Fibroblast of lung (primary cell): ENCODE measurements around the gene EEF2K. TPM values are rescaled to one million over a fixed set of nuclear protein-coding genes. Genes with fewer than 3 reads are reported as not detected.
"Not testable (repeated sequence)": the region's sequence is repeated elsewhere in the genome, so short reads cannot be mapped to it uniquely, and the experiment has no call there.

Source experiments
- DNase-seq, 2 donors: peaks; one replicate each; pipeline versions ENCODE4 v3.0.0 to v3.0.0-alpha.2; 2010; ENCODE audit warnings: low read depth in 2 of 2
- H2AFZ ChIP-seq: 2 replicates; pipeline ENCODE4 v1.5.1; 2012; ENCODE audit warnings: low read length, control low read depth, inconsistent platforms
- H3K27ac ChIP-seq: 2 replicates; pipeline ENCODE4 v1.5.1; 2011; ENCODE audit warnings: low read length, control low read depth; ENCODE audit not compliant: insufficient read depth
- H3K27me3 ChIP-seq: 2 replicates; pipeline ENCODE4 v1.5.1; 2011; ENCODE audit warnings: mild to moderate bottlenecking, low read length; ENCODE audit not compliant: control insufficient read depth, insufficient read depth
- H3K36me3 ChIP-seq: 2 replicates; pipeline ENCODE4 v1.5.1; 2011; ENCODE audit warnings: low read length; ENCODE audit not compliant: control insufficient read depth, insufficient read depth
- H3K4me1 ChIP-seq: 2 replicates; pipeline ENCODE4 v1.5.1; 2011; ENCODE audit warnings: low read length; ENCODE audit not compliant: control insufficient read depth, insufficient read depth; ENCODE audit errors: extremely low read depth
- H3K4me2 ChIP-seq: 2 replicates; pipeline ENCODE4 v1.5.1; 2011; ENCODE audit warnings: low read length, control low read depth; ENCODE audit not compliant: insufficient read depth; ENCODE audit errors: extremely low read depth
- H3K4me3 ChIP-seq, 4 experiments: fragments of 200-600 bp in 1 of 4; sonication (generic) in 1 of 4; replicated peaks in 1 of 4; 2 replicates each; pipeline ENCODE4 v1.5.1; 2011 to 2016; ENCODE audit warnings: low read length in 4 of 4, low read depth in 3 of 4, mild to moderate bottlenecking in 3 of 4, control low read depth in 2 of 4, inconsistent platforms in 1 of 4, mixed read lengths in 1 of 4; ENCODE audit not compliant: insufficient read depth in 1 of 4; ENCODE audit errors: control extremely low read depth in 1 of 4
- H3K79me2 ChIP-seq: 2 replicates; pipeline ENCODE4 v1.5.1; 2012; ENCODE audit warnings: mild to moderate bottlenecking, low read length, inconsistent platforms; ENCODE audit not compliant: control insufficient read depth, insufficient read depth
- H3K9ac ChIP-seq: 2 replicates; pipeline ENCODE4 v1.5.1; 2011; ENCODE audit warnings: mild to moderate bottlenecking, low read length, control low read depth; ENCODE audit not compliant: insufficient read depth
- H3K9me3 ChIP-seq: 2 replicates; pipeline ENCODE4 v1.5.1; 2012; ENCODE audit warnings: low read depth, low read length; ENCODE audit not compliant: control insufficient read depth, insufficient read depth
- H4K20me1 ChIP-seq: 2 replicates; pipeline ENCODE4 v1.5.1; 2011; ENCODE audit warnings: low read length; ENCODE audit not compliant: control insufficient read depth, insufficient read depth; ENCODE audit errors: extremely low read depth
- EZH2 ChIP-seq: IDR thresholded peaks from 2 replicates; pipeline ENCODE4 v1.5.1; 2012; ENCODE audit warnings: low read length, control low read depth, mild to moderate bottlenecking; ENCODE audit errors: missing control alignments
- polyA plus RNA-seq, 2 donors: library from polyadenylated mRNA; depleted of rRNA in 1 of 2; stranded (reverse) in 1 of 2; unstranded in 1 of 2; fragments of >200 nt; gene quantifications; 2 replicates each; pipeline ENCODE4 v1.2.1, GENCODE V29; 2011 to 2012; ENCODE audit warnings: missing spikeins in 1 of 2
- total RNA-seq: library from RNA; depleted of rRNA; stranded (reverse); fragments of >200 nt; gene quantifications from 2 replicates; pipeline ENCODE4 v1.2.1, GENCODE V29; 2014
- TF ChIP-seq, protein P1 (sequence below), 2 donors: IDR thresholded peaks in 1 of 2; conservative IDR thresholded peaks in 1 of 2; 1 replicate in 1 of 2; 2 replicates in 1 of 2; pipeline ENCODE4 v1.5.1; 2011 to 2012; ENCODE audit warnings: low read length in 2 of 2, control low read depth in 1 of 2, inconsistent platforms in 1 of 2, low read depth in 1 of 2, mild to moderate bottlenecking in 1 of 2

Gene EEF2K
- total and polyA plus RNA-seq, 2 donors (not counting 1 experiment from before 2014, with no cell fraction given), result 8.9 to 22.6 TPM

DNA sequence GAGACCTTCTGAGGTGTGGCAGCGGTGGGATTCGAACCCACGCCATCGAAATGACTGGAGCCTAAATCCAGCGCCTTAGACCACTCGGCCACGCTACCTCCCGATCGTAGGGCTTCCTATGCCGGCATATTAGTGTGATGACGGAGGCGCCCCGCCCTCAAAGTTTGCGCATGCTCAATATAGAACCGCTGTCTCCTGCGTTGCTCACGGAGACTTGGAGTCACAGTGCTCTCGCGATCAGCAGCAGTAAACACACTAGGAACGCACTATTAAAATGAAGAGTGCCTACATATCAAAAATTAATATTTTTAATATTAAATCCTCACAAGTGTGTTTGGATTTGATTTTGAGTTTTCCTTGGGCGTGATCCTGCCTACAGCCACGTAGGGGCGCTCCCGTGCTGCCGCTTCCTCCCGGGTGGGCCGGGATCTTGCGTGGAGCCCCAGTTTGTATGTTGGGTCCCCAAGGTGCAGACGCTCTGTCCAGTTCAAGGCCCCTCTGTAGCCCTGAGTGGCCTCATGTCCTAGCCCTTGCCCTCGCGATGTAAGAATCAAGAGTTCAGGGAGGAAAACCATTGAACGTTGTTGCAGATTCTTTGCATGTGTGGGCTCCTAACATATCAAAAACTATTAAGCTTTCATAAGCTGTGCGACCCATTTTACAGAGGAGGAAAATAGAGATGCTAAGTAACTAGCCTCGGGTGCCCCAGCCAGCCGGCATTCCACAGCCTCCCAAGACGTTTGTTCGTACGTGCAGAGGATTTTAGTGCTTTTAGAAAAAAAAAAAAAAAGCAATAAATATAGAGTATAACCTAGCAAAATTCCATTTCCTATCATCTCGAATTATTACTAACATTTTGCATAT is 10.2 kb upstream of the EEF2K start:
- peak; percentile 75 to 91 for DNase-seq
- Histone ChIP-seq H3K36me3 (no peaks in the 10 kb centered on the region), H3K4me2 (peak overlapping the region; percentile 89), H3K4me1 (peaks cover 11% of the 10 kb centered on the region), H3K27me3 (no peaks in the 10 kb centered on the region), H3K9ac (peak overlapping the region; percentile 38), H3K9me3 (no peaks in the 10 kb centered on the region), H4K20me1 (no peaks in the 10 kb centered on the region), H2AFZ (peak overlapping the region; percentile 73), H3K27ac (peak overlapping the region; percentile 65), H3K79me2 (no peaks in the 10 kb centered on the region), H3K4me3 (peak overlapping the region; percentile 60 to 76 (median 67))
- TF ChIP-seq, protein P1, sequence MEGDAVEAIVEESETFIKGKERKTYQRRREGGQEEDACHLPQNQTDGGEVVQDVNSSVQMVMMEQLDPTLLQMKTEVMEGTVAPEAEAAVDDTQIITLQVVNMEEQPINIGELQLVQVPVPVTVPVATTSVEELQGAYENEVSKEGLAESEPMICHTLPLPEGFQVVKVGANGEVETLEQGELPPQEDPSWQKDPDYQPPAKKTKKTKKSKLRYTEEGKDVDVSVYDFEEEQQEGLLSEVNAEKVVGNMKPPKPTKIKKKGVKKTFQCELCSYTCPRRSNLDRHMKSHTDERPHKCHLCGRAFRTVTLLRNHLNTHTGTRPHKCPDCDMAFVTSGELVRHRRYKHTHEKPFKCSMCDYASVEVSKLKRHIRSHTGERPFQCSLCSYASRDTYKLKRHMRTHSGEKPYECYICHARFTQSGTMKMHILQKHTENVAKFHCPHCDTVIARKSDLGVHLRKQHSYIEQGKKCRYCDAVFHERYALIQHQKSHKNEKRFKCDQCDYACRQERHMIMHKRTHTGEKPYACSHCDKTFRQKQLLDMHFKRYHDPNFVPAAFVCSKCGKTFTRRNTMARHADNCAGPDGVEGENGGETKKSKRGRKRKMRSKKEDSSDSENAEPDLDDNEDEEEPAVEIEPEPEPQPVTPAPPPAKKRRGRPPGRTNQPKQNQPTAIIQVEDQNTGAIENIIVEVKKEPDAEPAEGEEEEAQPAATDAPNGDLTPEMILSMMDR (conservative IDR thresholded peaks at IDR 0.05 in 1 of 2, IDR thresholded peaks at IDR 0.05 in 1 of 2; ENCODE audit: low read depth in 1 of 2, low read length in 2 of 2), result peak; percentile 81 to 90
- no peak for TF ChIP-seq EZH2

DNA sequence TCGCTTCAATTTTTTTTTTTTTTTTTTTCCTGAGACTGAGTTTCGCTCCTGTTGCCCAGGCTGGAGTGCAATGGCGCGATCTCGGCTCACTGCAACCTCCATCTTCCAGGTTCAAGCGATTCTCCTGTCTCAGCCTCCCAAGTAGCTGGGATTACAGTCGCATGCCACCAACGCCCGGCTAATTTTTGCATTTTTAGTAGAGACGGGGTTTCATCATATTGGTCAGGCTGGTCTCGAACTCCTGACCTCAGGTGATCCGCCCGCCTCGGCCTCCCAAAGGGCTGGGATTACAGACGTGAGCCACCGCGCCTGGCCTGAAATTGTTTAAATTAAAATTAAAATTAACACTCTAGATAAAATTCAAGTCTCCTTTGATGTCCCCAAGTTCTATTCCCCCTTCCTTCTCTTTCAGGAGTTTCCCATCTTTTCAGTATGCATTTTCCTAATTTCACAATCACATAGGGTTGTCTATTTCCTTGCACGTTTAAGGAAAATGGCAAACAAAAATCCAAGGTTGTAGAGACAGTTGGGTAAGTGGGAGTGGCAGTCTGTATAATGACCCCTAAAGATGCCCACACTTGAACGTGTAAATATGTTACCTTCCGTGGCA is 9.4 kb upstream of the EEF2K start:
- H2AFZ ChIP-seq, H3K27ac ChIP-seq, H3K36me3 ChIP-seq, H4K20me1 ChIP-seq, H3K4me3 ChIP-seq, H3K9me3 ChIP-seq, H3K27me3 ChIP-seq, DNase-seq, H3K9ac ChIP-seq, H3K79me2 ChIP-seq: not testable (repeated sequence)
- Histone ChIP-seq H3K4me2 (peak overlapping the region; percentile 89), H3K4me1 (peaks cover 11% of the 10 kb centered on the region)

DNA sequence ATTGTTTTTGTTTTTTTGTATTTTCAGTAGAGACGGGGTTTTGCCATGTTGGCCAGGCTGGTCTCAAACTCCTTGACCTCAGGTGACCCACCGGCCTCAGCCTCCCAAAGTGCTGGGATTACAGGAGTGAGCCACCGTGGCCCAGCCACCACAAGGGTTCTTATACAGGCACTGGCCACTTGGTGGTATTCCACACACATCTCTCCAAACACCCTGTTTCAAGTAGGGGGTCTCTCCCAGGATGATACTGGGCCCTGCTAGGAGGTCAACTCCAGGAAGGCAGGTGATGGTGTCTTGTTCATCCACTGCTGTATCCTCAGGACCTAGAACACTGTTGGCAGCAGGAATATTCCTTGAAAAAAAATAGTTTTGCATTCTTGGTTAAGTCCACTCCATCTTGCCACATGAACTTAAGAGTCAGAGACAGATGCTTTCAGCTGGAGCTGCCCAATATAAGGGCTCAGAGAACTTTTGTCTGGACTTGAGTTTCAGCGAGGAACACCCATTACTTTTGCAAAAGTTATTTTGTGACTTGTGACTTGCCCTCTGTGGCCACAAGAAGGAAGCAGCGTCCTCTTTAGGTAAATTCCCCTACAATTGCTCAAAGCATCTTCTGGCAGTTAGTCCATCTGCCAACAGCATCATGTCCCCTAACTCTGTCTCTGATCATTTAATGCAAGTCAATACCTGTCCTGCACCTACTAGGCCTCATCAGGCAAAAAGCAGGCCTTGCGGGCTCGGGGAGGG is 7.4 kb upstream of the EEF2K start:
- Histone ChIP-seq H3K9me3 (no peaks in the 10 kb centered on the region), H3K4me2 (no peak overlapping the region)

More for the DNA sequence above, 7.4 kb upstream of the EEF2K start:
- H3K9ac ChIP-seq, result peak overlapping the region; percentile 13
- H4K20me1 ChIP-seq, result no peaks in the 10 kb centered on the region
- peak overlapping the region; percentile 84 for H3K27ac ChIP-seq
- peak overlapping the region; percentile 63 for H2AFZ ChIP-seq
- DNase-seq, result peak; percentile 19 to 27
- TF ChIP-seq, protein P1 (conservative IDR thresholded peaks at IDR 0.05 in 1 of 2, IDR thresholded peaks at IDR 0.05 in 1 of 2; ENCODE audit: low read depth in 1 of 2, low read length in 2 of 2), result no peak
- TF ChIP-seq EZH2, result no peak
- H3K4me3 ChIP-seq, result no peak overlapping the region
- no peaks in the 10 kb centered on the region for H3K79me2 ChIP-seq
- peaks cover 11% of the 10 kb centered on the region for H3K4me1 ChIP-seq
- no peaks in the 10 kb centered on the region for H3K36me3 ChIP-seq
- H3K27me3 ChIP-seq, result no peaks in the 10 kb centered on the region
